Stimulated activated CD4-positive, alpha-beta T cell treated with anti-CD3 and anti-CD28 coated beads, Interleukin-1b, Interleukin-23, amount 100 ng/mL, for 4 hours (primary cell): Measurements from ENCODE around the gene NBDY.
A peak's percentile ranks its signal among the peaks of the same experiment; 100 is the strongest.
"Not testable (repeated sequence)": the region's sequence is repeated elsewhere in the genome, so short reads cannot be mapped to it uniquely, and the experiment has no call there.

Experiments
- DNase-seq, 2 donors: peaks; one replicate each; pipeline ENCODE4 v3.0.0-alpha.2; 2020; ENCODE audit warnings: low read depth in 2 of 2

NBDY gene

GRCh38 chrX:56800801-56801200 is 71.8 kb downstream of the NBDY start:
- peak; percentile 21 to 34 for DNase-seq

- DNase-seq = no peak
Measured at GRCh38 chrX:56802428-56802827, 73.4 kb downstream of the NBDY start.

DNA sequence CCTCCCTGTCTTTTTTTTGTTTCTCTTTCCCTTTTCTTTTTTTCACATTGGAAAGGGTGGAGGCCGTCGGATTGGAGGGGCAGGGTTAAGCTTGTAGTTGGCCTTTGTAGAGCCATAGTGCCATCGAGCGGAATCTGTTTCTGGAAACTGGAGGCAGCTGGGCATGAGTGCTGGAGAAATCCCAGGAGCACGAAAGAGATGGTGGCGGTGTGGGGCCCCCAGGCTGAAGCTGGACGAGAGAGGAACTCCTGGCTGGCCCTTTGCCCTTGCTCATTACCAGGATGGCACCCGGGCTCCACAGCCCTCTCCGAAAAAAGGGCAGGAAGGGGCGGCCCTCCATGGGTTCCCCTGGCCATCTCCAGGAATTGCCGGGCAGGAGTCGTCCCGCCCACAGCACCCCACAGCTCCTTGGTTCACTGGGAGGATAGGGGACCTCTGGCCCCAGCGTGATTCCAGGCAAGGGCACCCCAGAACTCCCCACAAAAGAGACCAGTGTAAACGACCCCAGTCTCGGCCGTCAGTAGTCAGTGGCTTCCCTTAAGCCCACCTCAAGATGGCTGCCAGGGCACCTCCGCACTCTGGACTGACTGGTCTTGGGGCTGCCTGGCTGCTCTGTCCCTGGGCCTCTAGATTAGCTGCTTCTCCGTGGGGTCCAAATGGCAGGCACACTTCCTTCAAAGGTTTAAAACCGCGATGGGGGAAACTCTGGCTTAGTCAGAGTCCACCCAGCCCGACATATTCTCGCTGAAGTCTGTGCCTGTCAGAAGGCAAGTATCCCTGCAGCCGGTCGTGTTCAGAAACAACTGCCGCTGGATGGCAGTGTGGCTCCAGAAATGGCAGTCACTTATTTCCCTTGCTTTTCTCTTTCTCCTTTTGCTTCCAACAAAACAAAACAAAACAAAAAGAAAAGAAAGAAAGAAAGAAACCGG is 74.1 kb downstream of the NBDY start:
- peak; percentile 46 to 72 for DNase-seq

- no peak for DNase-seq
Measured at GRCh38 chrX:56803850-56804681, 75.0 kb downstream of the NBDY start.

DNA sequence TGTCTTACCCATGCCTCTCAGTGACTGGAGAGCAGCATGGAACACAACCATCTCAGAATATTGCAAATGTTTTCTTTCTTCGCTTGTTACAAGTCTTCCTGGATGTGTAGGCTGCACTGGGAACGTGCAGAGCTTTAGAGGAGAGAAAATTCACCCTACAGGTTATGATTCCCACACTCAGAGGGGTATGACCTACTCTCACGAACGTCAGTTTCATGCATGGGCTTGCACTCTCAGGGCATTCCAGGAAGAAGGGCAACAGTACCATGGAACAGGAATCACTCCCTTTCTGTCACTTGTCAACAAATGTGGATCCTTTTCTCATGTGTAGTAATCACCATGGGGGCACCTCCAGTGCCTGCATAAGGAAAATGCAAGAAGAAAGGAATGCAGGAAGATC is 75.8 kb downstream of the NBDY start:
- DNase-seq = no peak

- no peak for DNase-seq
Measured at GRCh38 chrX:56805399-56805798, 76.4 kb downstream of the NBDY start.

- DNase-seq = not testable (repeated sequence)
Measured at GRCh38 chrX:56806176-56806575, 77.1 kb downstream of the NBDY start.

GRCh38 chrX:56811599-56811998 is 82.6 kb downstream of the NBDY start:
- DNase-seq = no peak

DNA sequence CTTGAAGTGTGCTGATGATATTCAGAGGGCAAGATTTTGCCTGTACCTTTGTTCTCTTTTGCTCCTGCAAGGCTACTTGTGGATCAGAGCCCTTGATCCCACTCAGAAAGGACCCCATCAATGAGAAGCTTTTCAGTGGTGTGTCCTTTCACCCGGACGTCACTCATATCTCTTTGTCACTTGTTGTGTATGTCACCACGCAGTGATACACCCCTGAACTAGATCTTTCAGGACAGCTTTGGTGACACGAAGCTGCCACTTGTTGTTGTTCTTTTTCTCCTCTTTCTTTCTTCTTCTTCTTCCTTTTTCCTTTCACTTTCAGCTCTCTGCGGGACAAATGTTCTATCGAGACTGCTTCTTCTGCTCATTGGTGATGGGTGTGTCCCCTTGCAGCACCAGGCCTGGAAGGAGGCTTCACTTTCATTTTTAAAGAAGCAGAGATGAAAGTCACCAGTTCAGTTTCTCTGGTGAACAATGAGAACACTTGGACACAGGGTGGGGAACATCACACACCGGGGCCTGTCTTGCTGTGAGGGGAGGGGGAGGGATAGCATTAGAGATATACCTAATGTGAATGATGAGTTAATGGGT is 83.6 kb downstream of the NBDY start:
- DNase-seq = no peak

GRCh38 chrX:56813318-56813837 is 84.3 kb downstream of the NBDY start:
- peak in 1 of 2 donors; percentile 9 for DNase-seq

GRCh38 chrX:56817179-56817578 is 88.1 kb downstream of the NBDY start:
- no peak for DNase-seq

- no peak for DNase-seq
Measured at GRCh38 chrX:56826020-56826419, 97.0 kb downstream of the NBDY start.

DNA sequence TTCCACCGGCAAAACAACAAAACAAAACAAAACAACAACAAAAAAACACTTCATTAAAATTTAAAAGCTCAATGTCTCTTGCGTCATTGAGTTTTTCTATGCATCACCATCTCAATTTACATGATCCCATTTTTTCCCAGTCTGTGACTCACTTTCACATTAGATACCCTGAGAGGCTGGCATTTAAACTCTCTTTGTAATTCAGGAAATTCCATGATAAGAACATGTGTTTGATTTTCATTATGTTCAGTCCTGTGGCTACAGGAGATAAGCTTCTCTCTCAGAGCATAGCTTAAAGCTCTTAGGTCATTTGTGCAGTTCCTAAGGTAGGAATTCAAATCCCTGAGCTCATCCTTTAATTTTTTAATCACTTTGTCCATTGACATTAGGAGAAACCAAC is 104.6 kb downstream of the NBDY start:
- DNase-seq = no peak

GRCh38 chrX:56853436-56853835 is 124.4 kb downstream of the NBDY start:
- no peak for DNase-seq

GRCh38 chrX:56857042-56857441 is 128.0 kb downstream of the NBDY start:
- DNase-seq = no peak

DNA sequence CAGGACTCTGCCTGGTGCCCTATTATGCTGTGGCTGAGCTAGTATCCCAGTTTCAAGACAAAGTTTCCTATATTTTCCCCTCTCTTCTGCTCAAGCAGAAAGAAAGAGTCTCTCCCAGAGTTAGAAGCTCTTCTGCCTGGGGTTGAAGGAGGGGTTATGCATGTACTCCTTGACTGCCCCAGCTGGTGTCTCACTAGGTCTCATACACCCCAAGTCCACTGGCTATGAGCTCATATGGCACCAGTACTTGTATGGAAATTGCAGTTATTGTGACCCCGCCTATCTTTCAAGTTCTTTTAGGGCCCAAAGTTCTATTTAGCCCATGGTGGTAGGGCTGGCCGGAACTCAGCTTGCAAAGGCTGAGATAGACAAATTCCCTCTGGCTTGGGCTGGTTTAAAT is 131.8 kb downstream of the NBDY start:
- DNase-seq = no peak
